Urothelium cell line (cell line): ENCODE results near the gene NETO1.
A peak's percentile ranks its signal among the peaks of the same experiment; 100 is the strongest.

Experiments
- DNase-seq: peaks from one replicate; pipeline ENCODE4 v3.0.0; 2011; ENCODE audit warnings: low spot score, mixed read lengths
- FAIRE-seq: peaks from 2 replicates; lab custom pipeline; 2011; peaks lifted over from hg19 to GRCh38; lab: Jason Lieb, UNC

The NETO1 gene

DNA sequence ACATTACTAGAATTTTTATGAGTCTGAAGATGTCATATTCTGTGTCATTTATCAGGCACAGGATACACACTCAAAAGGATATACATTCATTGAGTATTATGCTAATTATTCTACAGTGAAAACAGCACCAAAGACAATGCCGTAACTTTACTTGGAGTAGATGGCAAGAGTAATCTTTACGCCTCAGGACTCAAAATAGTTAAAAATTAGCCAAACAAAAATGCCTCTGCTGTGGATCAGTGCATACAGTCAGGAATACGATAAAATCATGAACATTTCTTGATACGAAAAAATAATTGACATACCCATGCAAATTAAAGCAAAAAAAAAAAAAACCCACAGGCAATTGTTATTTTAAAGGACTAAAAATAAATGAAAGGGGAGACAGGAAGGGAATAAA is 129.7 kb downstream of the NETO1 start:
- FAIRE-seq: no peak
- DNase-seq: no peak

DNA sequence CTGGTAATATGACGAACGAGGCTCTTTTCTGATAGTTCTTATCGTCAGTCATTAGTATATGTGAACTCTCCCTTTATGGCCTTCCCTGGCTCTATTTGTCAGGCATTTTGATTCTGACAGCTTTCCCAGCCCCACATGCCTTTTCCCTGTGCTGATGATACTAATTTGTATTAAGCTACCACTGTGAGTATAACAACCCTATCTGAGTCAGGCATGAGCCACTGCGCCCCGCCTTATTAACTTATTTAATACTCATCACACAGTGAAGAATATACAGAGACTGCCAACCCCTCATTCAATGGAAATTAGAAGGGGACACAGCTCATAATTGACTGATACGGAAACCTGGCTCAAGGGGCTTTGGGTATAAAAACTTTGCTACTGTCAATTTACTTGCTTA is 140.0 kb downstream of the NETO1 start:
- no peak for DNase-seq
- FAIRE-seq: no peak

DNA sequence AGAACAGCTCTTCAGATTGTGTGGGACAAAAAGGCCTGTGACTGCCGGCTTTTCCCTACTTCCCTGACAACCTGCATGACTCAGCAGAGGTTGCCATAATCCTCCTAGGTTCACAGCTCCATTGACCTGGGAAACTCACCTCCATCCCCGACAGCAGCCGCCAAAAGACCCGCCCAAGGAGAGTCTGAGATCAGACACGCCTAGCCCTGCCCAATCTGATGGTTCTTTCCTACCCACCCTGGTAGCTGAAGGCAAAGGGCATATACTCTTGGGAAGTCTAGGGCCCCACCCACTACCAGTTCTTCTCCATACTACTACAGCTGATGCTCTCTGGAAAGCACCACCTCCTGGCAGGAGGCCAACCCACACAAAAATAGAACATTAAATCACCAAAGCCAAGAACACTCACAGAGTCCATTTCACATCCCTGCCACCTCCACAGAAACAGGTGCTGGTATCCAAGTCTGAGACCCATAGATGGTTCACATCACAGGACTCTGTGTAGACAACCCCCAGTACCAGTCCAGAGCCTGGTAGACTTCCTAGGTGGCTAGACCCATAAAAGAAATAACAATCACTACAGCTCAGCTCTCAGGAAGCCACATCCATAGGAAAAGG is 140.6 kb downstream of the NETO1 start:
- DNase-seq (no peak), FAIRE-seq (no peak)

DNA sequence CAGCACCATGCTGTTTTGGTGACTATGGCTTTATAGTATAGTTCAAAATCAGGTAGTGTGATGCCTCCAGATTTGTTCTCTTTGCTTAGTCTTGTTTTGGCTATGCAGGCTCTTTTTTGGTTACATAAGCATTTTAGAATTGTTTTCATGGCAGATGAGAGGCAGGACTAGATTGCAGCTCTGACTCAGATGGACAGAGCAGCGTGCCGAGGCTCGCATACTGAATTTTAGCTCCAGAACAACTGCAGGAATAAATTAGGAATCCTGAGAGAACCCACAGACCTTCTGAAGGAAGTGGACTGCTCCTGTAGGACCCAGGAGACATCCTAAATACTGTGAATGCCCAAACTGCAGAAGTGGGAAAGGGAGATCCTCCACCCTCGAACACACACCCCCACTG is 141.6 kb downstream of the NETO1 start:
- no peak for DNase-seq
- FAIRE-seq: no peak

DNA sequence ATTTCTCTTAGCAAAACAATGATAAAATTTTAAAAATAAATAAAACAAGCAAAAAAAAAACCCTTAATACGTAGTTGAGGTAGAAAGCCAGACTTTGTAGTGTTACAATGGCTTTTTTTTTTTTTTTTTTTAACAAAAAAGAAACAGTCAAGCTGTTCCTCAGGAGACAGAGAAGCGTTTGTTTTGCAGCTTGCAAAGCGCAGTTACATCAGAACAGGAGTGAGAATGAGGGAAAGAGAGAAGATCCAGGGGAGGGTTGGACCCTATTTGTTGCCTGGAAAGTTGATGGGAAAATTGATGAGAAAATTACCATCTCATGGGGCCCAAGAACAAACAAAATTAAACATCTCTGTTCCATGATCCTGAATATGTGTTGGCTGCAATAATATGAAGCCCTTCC is 146.5 kb downstream of the NETO1 start:
- FAIRE-seq (no peak), DNase-seq (no peak)

DNA sequence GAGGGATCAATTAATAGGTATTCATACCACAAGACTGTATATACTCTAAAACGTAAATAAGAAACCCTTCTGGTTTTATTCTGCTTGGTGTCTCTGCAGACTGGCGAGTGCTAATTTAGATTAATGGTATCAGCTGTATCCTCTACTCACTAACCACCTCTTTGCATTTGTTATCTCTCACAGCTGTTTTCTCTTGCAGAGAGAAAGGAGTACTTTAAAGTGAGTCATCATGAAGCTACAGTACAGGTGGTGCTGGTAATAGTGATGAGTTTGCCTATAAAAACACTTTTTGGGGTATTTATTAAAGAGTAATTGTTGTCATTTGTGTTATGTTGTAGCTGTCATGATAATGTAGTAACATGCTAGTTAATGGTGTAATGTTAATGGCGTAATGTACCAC is 147.7 kb downstream of the NETO1 start:
- FAIRE-seq: no peak
- DNase-seq: no peak

DNA sequence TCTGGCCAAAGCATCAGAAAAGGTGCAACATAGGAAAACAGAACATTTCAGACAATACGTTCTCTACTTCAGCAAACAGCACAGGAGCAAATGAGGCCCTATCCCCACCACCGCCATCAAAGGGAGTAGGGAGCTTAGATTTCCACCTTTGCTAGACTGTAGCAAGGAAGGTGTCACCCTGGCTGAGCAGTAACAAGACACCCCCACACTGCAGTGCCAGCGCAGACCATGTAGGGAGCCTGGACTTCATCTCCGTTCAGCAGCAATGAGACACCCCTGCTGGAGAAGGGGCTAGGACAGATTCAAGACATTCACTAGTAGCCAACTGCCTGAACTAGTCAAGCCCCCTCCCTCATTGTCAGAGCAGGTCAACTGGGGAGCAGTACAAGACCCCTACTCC is 163.6 kb downstream of the NETO1 start:
- DNase-seq (no peak), FAIRE-seq (no peak)

DNA sequence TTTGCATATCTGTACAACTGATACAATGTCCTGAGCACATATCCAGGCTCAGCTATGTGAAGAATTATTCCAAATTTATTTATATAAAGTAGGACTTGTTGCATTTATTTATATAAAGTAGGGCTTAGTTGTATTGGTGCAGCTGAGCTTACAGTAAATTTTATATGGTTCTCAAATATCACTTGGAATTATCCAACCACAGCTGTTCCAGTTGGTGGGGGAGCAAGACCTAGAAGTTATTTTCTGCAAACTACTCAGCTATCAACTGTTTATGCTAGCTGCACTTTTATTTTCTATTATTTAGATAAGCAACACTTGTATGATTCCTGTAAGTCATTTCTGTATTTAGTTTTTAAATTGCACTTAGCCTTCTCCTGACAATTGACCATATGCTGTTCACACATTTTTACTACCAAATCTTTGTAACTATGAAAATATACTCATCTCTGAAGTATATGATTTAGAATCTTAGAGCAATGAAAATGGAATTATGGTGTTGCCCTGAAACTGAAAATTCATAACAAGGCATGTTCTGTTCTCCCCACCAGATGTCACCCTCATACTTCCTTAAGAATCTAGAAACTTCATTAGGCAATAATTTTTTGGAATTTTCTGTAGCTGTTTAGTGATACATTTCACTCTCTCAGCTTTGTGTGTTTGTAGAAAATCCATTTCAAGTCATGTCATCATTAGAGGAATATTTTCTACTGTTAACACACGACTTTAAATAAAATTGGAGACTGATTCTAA is 166.7 kb downstream of the NETO1 start:
- peak; percentile 18 for DNase-seq
- FAIRE-seq: no peak

DNA sequence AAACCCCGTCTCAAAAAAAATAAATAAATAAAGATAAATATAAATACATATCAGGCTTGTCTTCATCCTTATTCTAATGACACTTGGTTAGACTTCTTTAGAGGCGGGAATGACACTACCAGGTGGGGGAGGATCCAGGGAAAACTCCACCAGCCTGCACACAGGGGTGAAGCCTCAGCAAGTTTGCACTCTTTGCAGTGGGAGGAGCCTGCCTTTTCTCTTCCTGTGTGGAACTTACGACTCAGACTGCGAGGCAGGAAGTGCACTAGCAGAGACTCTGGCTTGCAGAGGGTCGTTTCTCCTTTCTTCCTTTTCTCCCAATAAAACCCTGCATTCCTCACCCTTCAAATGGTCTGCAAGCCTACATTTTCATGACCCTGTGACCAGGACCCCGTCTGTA is 170.1 kb downstream of the NETO1 start:
- no peak for DNase-seq

DNA sequence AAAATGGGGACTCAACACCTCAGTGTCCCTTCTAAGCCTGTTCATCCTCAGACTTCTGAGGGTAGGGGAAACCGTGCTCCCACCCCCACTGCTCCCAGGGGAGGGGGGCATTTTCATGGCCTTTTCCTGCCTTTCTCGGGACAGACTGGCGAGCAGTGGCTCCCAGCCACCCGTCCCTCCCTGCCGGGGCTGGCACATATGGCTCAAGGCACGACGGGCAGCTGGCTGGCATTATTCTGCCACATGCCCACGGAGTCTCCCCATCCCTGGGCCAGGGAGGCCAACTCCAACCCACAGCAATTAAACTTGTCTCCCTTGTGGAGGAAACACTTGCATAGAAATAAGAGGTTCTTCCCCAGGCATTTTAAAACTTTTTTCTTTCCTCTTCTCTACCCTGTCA is 175.2 kb downstream of the NETO1 start:
- DNase-seq: no peak
- FAIRE-seq: no peak

More for the DNA sequence above, 170.1 kb downstream of the NETO1 start:
- FAIRE-seq: no peak
